NCI-H1417 (cell line): Measurements from ENCODE around the gene LRFN2.

Experiments used
- DNase-seq, 3 experiments: peaks; one replicate each; lab custom pipeline; 2025; lab: John Stamatoyannopoulos, UW

Gene LRFN2

DNA sequence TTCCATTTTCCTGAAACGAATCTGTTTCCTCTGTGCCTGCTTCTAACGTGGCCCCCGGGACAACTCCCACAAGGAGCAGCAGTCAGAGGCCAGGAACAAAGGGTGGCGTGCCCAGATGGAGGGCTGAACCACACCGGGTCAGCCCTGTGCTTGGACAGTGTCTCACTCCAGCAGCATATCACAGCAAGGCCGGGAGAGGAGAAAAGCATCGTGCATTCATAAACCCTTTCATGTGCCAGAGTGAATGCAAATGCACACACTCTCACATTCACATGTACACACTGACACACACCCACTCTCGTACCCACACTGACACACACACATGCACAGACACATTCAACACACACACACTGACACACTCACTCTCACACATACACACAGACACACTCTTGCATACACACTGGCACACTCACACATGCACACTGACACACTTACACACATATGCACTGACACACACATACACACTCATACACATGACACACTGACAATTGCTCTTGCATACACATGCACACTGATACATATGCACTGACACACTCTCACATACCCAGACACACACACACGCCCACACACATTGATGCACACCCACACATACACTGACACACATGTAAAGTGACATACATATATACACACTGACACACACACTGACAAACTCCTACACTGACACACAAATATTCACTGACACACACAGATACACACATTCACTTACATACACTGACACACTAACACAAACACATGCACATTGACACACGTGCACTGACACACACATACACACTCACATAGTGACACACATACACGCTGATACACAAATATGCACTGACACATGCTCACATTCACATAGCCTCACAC lies 237.0 kb downstream of the LRFN2 start:
- no peak for DNase-seq

DNA sequence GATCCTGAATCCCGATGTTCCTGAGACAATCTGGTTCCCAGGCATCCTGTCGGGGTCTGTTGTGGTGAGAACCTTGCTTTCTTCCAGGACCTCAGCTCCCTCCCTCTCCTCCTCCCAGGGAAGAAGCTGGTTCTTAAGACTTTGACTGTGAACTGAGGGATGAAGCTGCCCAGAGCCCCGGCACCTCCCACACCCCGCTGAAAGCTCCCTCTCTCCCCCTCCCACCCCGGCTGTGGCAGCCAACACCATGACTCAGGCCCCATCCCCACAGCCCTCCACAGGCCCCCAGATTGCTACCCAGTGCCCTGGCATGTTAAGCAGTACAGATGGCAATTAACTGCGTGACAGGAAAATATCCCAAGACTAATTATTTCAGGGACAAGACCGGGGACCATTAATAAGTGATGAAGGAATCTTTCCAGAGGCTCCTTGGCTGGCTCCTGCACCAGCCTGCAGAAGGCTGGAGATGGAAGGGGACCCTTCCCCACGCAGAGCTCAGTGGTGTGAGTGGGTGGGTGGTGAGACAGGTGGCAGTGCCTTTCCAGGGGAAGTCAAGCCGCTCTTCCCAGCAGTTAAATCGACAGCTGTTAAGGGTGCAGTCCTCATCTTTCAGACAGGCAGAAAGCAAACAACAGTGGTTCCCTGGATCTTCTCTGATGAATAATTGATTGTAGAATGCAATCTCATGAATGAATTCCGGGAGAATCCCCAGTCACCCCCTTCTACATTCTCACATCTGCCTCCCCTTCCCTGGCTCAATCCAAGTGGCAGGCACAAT lies 237.9 kb downstream of the LRFN2 start:
- no peak for DNase-seq

DNA sequence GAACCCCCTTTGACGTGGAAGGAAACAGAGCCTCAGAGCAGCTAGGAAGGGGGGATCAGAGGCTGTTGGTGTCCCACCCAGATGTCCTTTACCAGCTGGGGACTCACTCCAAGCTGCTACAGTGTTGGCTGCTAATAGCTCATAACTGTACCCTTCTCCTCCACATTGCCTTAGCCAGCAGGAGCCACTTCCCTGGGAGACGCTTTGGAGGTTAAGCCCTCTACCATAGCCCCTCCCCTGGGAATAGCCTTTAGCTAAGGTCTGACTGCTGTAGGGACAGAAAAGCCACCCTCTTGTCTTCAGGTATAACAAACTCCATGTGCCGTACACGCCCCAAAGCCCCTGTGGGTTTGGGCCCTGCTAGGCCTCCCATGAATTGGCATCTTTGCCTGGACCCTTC lies 238.6 kb downstream of the LRFN2 start:
- no peak for DNase-seq

DNA sequence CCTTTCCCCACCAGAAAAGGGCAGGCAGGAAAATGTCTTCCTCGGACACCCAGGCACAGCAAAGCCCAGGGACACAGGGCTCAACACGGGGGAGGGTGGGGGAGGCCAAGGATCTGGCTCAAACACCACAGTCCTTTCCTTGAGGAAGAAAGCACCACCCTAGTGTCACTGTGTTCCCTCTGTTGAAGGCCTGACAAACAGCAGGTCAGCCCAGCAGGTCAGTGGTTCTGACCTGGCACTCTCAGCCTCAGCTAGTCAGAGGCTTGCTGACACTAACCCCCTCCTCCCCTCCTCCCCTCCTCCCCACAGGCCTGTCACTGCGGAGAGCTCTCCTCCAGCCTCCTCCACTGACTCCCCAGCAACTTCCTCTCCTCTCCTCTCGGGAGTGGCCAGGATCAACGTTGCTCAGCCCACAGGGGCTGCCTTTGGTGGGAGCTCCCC lies 239.6 kb downstream of the LRFN2 start:
- DNase-seq = no peak

DNA sequence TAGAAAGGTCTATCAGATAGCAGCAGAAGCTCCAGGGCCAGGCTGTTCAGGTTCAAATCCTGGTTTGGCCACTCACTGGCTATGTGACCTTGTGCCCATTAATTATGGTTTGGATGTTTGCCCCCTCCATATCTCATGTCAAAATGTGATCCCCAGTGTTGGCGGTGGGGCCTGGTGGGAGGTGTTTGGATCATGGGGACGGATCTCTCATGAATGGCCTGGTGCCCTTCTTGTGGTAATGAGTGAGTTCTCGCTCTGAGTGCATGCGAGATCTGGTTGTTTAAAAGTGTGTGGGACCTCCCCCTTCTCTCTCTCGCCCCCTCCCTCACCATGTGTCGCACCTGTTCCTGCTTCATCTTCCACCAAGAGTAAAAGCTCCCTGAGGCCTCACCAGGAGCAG lies 240.9 kb downstream of the LRFN2 start:
- no peak for DNase-seq

- no peak for DNase-seq
Observed at GRCh38 chr6:40344566-40345167, 242.5 kb downstream of the LRFN2 start.

- peak in 1 of 3 experiments; percentile 58 for DNase-seq
Observed at GRCh38 chr6:40343877-40344565, 243.1 kb downstream of the LRFN2 start.

DNA sequence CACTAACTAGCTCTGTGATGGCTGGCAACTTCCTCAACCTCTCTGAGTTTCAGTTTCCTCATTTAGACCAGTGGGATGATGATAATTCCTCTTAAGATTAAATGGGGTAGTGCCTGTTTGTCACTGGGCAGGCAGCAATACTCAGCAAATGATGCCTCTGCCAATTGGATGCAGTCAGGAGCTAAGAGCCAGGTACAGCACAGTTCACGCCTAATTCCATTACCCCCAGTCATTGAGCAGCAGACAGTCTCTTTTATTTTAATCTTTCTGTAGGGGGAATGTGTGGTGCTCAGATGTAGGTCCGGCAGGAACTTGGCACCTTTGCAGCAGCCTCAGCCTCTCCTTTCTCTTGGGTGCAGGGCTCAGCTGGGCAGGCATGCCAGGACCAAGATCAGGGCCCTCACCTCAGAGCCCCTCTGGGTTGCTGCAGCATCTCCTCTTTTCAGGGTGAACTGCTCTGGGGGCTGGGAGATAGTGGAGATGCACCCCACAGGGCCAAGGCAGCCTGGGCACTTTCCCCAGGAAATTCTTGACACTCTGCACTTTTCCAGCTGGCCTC lies 243.8 kb downstream of the LRFN2 start:
- DNase-seq = no peak

GRCh38 chr6:40342723-40343122 lies 244.4 kb downstream of the LRFN2 start:
- DNase-seq = no peak

- DNase-seq = no peak
Observed at GRCh38 chr6:40341726-40342125, 245.4 kb downstream of the LRFN2 start.
